SK-N-SH (cell line): ENCODE data around the gene WNT2. TPM values are rescaled to one million over a fixed set of nuclear protein-coding genes. Genes with fewer than 3 reads are reported as not detected.

Experiments
- CTCF ChIA-PET: fragments of 300-600, 350-600 bp; formaldehyde crosslinking; extraction: SDS; loops from one replicate; lab custom pipeline; 2021; lab: Yijun Ruan, JAX
- POLR2A ChIA-PET: fragments of 350-600 bp; sonication (Branson Sonifier 250); formaldehyde crosslinking; extraction: SDS; loops from one replicate; lab custom pipeline; 2020; ENCODE audit warnings: antibody characterized with exemption, inconsistent platforms; lab: Yijun Ruan, JAX
- DNase-seq: peaks from one replicate; pipeline ENCODE4 v3.0.0; 2012
- H2AFZ ChIP-seq: fragments of 200-600 bp; sonication (generic); 2 replicates; pipeline ENCODE4 v1.8.1; 2016; ENCODE audit warnings: antibody characterized with exemption, mild to moderate bottlenecking, low read depth
- H3F3A ChIP-seq: fragments of 200-600 bp; sonication (generic); replicated peaks from 2 replicates; pipeline ENCODE3; 2016; ENCODE audit warnings: antibody characterized with exemption, mild to moderate bottlenecking; ENCODE audit not compliant: insufficient read depth
- H3K27ac ChIP-seq, 2 experiments: fragments of 200-500 bp in 1 of 2; fragments of 200-600 bp in 1 of 2; sonication (Bioruptor generic) in 1 of 2; sonication (generic), shearing (Covaris generic) in 1 of 2; 2 replicates each; pipeline versions ENCODE4 v1.5.1 to v1.6.1; 2014 to 2016; ENCODE audit warnings: low read depth in 2 of 2, inconsistent platforms in 1 of 2, low read length in 1 of 2, mild to moderate bottlenecking in 1 of 2, mixed read lengths in 1 of 2
- H3K27me3 ChIP-seq: fragments of 200-600 bp; sonication (generic), shearing (Covaris generic); 2 replicates; pipeline ENCODE4 v1.6.1; 2016; ENCODE audit warnings: mixed run types; ENCODE audit not compliant: insufficient read depth
- H3K36me3 ChIP-seq, 2 experiments: fragments of 200-500 bp in 1 of 2; fragments of 200-600 bp in 1 of 2; sonication (Bioruptor generic) in 1 of 2; sonication (generic) in 1 of 2; replicated peaks in 1 of 2; 2 replicates each; pipeline versions ENCODE3 to v1.5.1; 2014 to 2016; ENCODE audit warnings: low read length in 1 of 2, mild to moderate bottlenecking in 1 of 2; ENCODE audit not compliant: insufficient read depth in 2 of 2, control insufficient read depth in 1 of 2
- H3K4me1 ChIP-seq, 2 experiments: fragments of 200-500 bp in 1 of 2; fragments of 200-600 bp in 1 of 2; sonication (Bioruptor generic) in 1 of 2; sonication (generic), shearing (Covaris generic) in 1 of 2; 2 replicates each; pipeline versions ENCODE4 v1.5.1 to v1.6.1; 2014 to 2016; ENCODE audit warnings: low read depth in 1 of 2, low read length in 1 of 2, mixed run types in 1 of 2; ENCODE audit not compliant: insufficient read depth in 2 of 2, control insufficient read depth in 1 of 2
- H3K4me2 ChIP-seq: fragments of 200-600 bp; sonication (generic), shearing (Covaris generic); 2 replicates; pipeline ENCODE4 v1.6.1; 2017; ENCODE audit warnings: mixed run types
- H3K4me3 ChIP-seq, 2 experiments: fragments of 200-500 bp in 1 of 2; fragments of 200-600 bp in 1 of 2; sonication (Bioruptor generic) in 1 of 2; sonication (generic), shearing (Covaris generic) in 1 of 2; 2 replicates each; pipeline versions ENCODE4 v1.5.1 to v1.8.1; 2014 to 2016; ENCODE audit warnings: low read depth in 2 of 2, inconsistent platforms in 1 of 2, low read length in 1 of 2, mild to moderate bottlenecking in 1 of 2, mixed read lengths in 1 of 2, moderate library complexity in 1 of 2
- H3K79me2 ChIP-seq: fragments of 200-600 bp; sonication (generic); 2 replicates; pipeline ENCODE4 v1.8.1; 2017; ENCODE audit warnings: mild to moderate bottlenecking; ENCODE audit not compliant: insufficient read depth
- H3K9ac ChIP-seq: fragments of 200-600 bp; sonication (generic); 2 replicates; pipeline ENCODE4 v1.6.1; 2017; ENCODE audit warnings: mixed run types
- H3K9me2 ChIP-seq: fragments of 200-600 bp; sonication (generic); 2 replicates; pipeline ENCODE4 v1.6.1; 2017; ENCODE audit warnings: mixed run types
- H3K9me3 ChIP-seq: fragments of 200-600 bp; sonication (generic); 2 replicates; pipeline ENCODE4 v1.6.1; 2017; ENCODE audit warnings: mixed run types, mild to moderate bottlenecking, moderate library complexity
- H4K20me1 ChIP-seq: fragments of 200-600 bp; sonication (generic); 2 replicates; pipeline ENCODE4 v1.6.1; 2017; ENCODE audit warnings: mild to moderate bottlenecking, mixed run types; ENCODE audit not compliant: insufficient read depth
- CHD2 ChIP-seq: fragments of 150-350 bp; IDR thresholded peaks from 2 replicates; pipeline ENCODE4 v1.6.1; 2018; ENCODE audit warnings: low read length; ENCODE audit not compliant: partially characterized antibody
- EP300 ChIP-seq, 2 experiments: IDR thresholded peaks; 2 replicates each; pipeline versions ENCODE4 v1.4.0 to v1.6.1; 2012; ENCODE audit warnings: borderline replicate concordance in 1 of 2, low read depth in 1 of 2, low read length in 1 of 2
- EZH2phosphoT487 ChIP-seq: fragments of 200-600 bp; sonication (generic); IDR thresholded peaks from 2 replicates; pipeline ENCODE4 v1.6.1; 2017; ENCODE audit warnings: low read depth, mixed run types, mild to moderate bottlenecking, antibody characterized with exemption, moderate library complexity, borderline replicate concordance
- FOXM1 ChIP-seq: IDR thresholded peaks from 2 replicates; pipeline ENCODE4 v1.4.0; 2012; ENCODE audit warnings: low read depth, mild to moderate bottlenecking
- GABPA ChIP-seq: IDR thresholded peaks from 2 replicates; pipeline ENCODE4 v1.4.0; 2012; ENCODE audit warnings: low read depth, mild to moderate bottlenecking
- MEF2A ChIP-seq: IDR thresholded peaks from 2 replicates; pipeline ENCODE4 v1.4.0; 2012; ENCODE audit warnings: low read depth, borderline replicate concordance
- NFIC ChIP-seq: IDR thresholded peaks from 2 replicates; pipeline ENCODE4 v1.4.0; 2012; ENCODE audit warnings: borderline replicate concordance
- NRF1 ChIP-seq: IDR thresholded peaks from 2 replicates; pipeline ENCODE4 v1.6.1; 2012; ENCODE audit warnings: low read depth, mild to moderate bottlenecking, low read length
- POLR2AphosphoS5 ChIP-seq: IDR thresholded peaks from 2 replicates; pipeline ENCODE4 v1.6.1; 2012; ENCODE audit warnings: low read depth, low read length
- RFX5 ChIP-seq: IDR thresholded peaks from 2 replicates; pipeline ENCODE4 v1.6.1; 2012; ENCODE audit warnings: mild to moderate bottlenecking, improper control_type of control experiment, low read length
- RXRA ChIP-seq: IDR thresholded peaks from 2 replicates; pipeline ENCODE4 v1.4.0; 2012; ENCODE audit warnings: low read depth, mild to moderate bottlenecking, borderline replicate concordance
- SMC3 ChIP-seq: IDR thresholded peaks from 2 replicates; pipeline ENCODE4 v1.6.1; 2012; ENCODE audit warnings: low read depth, low read length, improper control_type of control experiment
- TAF1 ChIP-seq: IDR thresholded peaks from 2 replicates; pipeline ENCODE4 v1.6.1; 2012; ENCODE audit warnings: low read depth, mild to moderate bottlenecking, low read length, moderate library complexity, borderline replicate concordance
- TCF12 ChIP-seq: IDR thresholded peaks from 2 replicates; pipeline ENCODE4 v1.4.0; 2012
- TEAD4 ChIP-seq: IDR thresholded peaks from 2 replicates; pipeline ENCODE4 v1.4.0; 2012; ENCODE audit warnings: mild to moderate bottlenecking, borderline replicate concordance; ENCODE audit not compliant: insufficient read depth
- YY1 ChIP-seq: IDR thresholded peaks from 2 replicates; pipeline ENCODE4 v1.4.0; 2012; ENCODE audit warnings: low read depth, mild to moderate bottlenecking
- ZBTB33 ChIP-seq: IDR thresholded peaks from 2 replicates; pipeline ENCODE4 v1.4.0; 2012; ENCODE audit warnings: low read depth, borderline replicate concordance
- polyA plus RNA-seq, 3 experiments: library from polyadenylated mRNA; depleted of rRNA; stranded (reverse); fragments of >200 nt; gene quantifications; 2 replicates each; pipeline ENCODE4 v1.2.3, GENCODE V29; 2012
- TF ChIP-seq, protein P1 (sequence below): fragments of 150-350 bp; IDR thresholded peaks from 2 replicates; pipeline ENCODE4 v1.6.1; 2017; ENCODE audit warnings: antibody characterized with exemption, low read length, low read depth, borderline replicate concordance

The WNT2 gene
- polyA plus RNA-seq, 1 of the 3 experiments (the other 2 are of a cell fraction), result not detected

DNA sequence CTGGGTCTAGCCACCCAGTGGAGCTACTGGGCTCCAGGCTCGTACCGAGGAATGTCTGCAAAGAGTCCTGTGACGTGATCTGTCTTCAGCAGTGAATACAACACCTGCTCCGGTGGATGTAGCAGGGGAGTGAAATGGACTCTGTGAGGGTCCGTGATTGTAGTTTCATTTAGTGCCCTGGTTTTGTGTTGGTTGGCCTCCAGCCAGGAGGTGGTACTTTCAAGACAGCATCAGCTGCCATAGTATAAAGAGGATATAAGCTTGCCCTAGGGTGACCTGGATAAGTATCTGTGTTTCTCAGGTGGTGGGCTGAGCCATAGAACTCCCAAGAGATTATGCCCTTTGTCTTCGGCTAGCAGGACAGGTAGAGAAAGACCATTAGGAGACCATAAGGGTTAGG, 24.6 kb upstream of the WNT2 start (continued):
- no peak for TF ChIP-seq CHD2
- TF ChIP-seq GABPA, result no peak
- TF ChIP-seq RFX5, result no peak
- TF ChIP-seq TEAD4, result no peak

DNA sequence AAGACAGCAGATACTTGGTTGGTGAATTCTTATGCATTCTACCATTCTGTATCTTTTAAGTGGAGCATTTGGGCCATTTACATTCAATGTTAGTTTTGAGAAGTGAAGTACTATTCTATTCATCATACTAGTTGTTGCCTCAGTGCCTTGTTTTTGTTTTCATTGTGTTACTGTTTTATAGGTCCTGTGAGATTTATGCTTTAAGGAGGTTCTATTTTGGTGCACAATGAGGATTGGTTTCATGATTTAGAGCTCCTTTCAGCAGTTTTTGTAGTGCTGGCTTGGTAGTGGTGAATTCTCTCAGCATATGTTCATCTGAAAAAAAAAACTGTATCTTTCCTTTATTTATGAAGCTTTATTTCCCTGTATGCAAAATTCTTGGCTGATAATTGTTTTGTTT, 23.3 kb upstream of the WNT2 start:
- no peaks in the 10 kb centered on the region for H3F3A ChIP-seq
- POLR2A ChIA-PET, result no interaction called here
- no peaks in the 10 kb centered on the region for H3K9me2 ChIP-seq
- peaks cover 18% of the 10 kb centered on the region for H3K27me3 ChIP-seq
- H3K36me3 ChIP-seq, result no peaks in the 10 kb centered on the region
- H3K4me3 ChIP-seq, result no peak overlapping the region
- H3K9me3 ChIP-seq, result no peaks in the 10 kb centered on the region
- no peak for TF ChIP-seq TAF1
- TF ChIP-seq EZH2phosphoT487, result no peak
- TF ChIP-seq MEF2A, result no peak
- no peak for TF ChIP-seq YY1
- no peak for TF ChIP-seq FOXM1
- no peak for TF ChIP-seq ZBTB33
- TF ChIP-seq NFIC, result no peak
- TF ChIP-seq, protein P1, sequence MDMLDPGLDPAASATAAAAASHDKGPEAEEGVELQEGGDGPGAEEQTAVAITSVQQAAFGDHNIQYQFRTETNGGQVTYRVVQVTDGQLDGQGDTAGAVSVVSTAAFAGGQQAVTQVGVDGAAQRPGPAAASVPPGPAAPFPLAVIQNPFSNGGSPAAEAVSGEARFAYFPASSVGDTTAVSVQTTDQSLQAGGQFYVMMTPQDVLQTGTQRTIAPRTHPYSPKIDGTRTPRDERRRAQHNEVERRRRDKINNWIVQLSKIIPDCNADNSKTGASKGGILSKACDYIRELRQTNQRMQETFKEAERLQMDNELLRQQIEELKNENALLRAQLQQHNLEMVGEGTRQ, result no peak
- TF ChIP-seq NRF1, result no peak
- TF ChIP-seq SMC3, result no peak
- no peak for TF ChIP-seq EP300 (IDR thresholded peaks at IDR 0.05; ENCODE audit: borderline replicate concordance in 1 of 2, low read depth in 1 of 2, low read length in 1 of 2)
- TF ChIP-seq RXRA, result no peak
- TF ChIP-seq RFX5, result no peak
- no peak for TF ChIP-seq TCF12
- no peak for TF ChIP-seq POLR2AphosphoS5
- H3K4me1 ChIP-seq, result no peaks in the 10 kb centered on the region
- H3K4me2 ChIP-seq, result no peak overlapping the region
- CTCF ChIA-PET, result interaction anchor here (0.8 to 1.2 kb wide), 2 partner anchors 10 to 361 kb away, joined by 3 read pairs; no protein-coding TSS in a partner anchor
- H3K27ac ChIP-seq, result no peak overlapping the region
- H4K20me1 ChIP-seq, result no peaks in the 10 kb centered on the region
- no peak overlapping the region for H3K9ac ChIP-seq
- H3K79me2 ChIP-seq, result no peaks in the 10 kb centered on the region
- no peak for DNase-seq
- H2AFZ ChIP-seq, result no peak overlapping the region
